Ammon's horn (tissue), 1 donor: ENCODE data around the gene PRCC.

Source experiments
- DNase-seq: peaks from one replicate; pipeline ENCODE4 v3.0.0-alpha.2; 2016; ENCODE audit warnings: low spot score

The PRCC gene

GRCh38 chr1:156796340-156797097, 29.2 kb downstream of the PRCC start:
- no peak for DNase-seq

GRCh38 chr1:156797212-156797871, 30.0 kb downstream of the PRCC start:
- peak; percentile 57 for DNase-seq

- no peak for DNase-seq
These were observed 34.2 kb downstream of the PRCC start for GRCh38 chr1:156801409-156802121.

- DNase-seq: no peak
These were observed 35.1 kb downstream of the PRCC start for GRCh38 chr1:156802421-156802935.

GRCh38 chr1:156803086-156803851, 35.9 kb downstream of the PRCC start:
- DNase-seq: no peak

- no peak for DNase-seq
These were observed 36.7 kb downstream of the PRCC start for GRCh38 chr1:156804026-156804425.

- DNase-seq: peak; percentile 70
These were observed 37.4 kb downstream of the PRCC start for GRCh38 chr1:156804572-156805243.

GRCh38 chr1:156805766-156806511, 38.6 kb downstream of the PRCC start:
- DNase-seq: no peak

GRCh38 chr1:156806512-156807440, 39.4 kb downstream of the PRCC start:
- no peak for DNase-seq

- DNase-seq: no peak
These were observed 40.3 kb downstream of the PRCC start for GRCh38 chr1:156807627-156808026.

- no peak for DNase-seq
These were observed 41.1 kb downstream of the PRCC start for GRCh38 chr1:156808186-156809030.

- no peak for DNase-seq
These were observed 41.9 kb downstream of the PRCC start for GRCh38 chr1:156809281-156809680.

GRCh38 chr1:156809711-156810366, 42.5 kb downstream of the PRCC start:
- no peak for DNase-seq

- no peak for DNase-seq
These were observed 43.8 kb downstream of the PRCC start for GRCh38 chr1:156811168-156811567.

GRCh38 chr1:156812293-156812990, 45.1 kb downstream of the PRCC start:
- DNase-seq: no peak

- DNase-seq: no peak
These were observed 46.0 kb downstream of the PRCC start for GRCh38 chr1:156813298-156813697.
